Effector CD4-positive, alpha-beta T cell (primary cell): ENCODE measurements around the gene ABCA3.
"Not testable (repeated sequence)": the region's sequence is repeated elsewhere in the genome, so short reads cannot be mapped to it uniquely, and the experiment has no call there.

Experiments
- DNase-seq: peaks from one replicate; pipeline ENCODE4 v3.0.0-alpha.2; 2020

The ABCA3 gene

GRCh38 chr16:2278956-2279800 is 61.4 kb downstream of the ABCA3 start:
- DNase-seq: no peak

DNA sequence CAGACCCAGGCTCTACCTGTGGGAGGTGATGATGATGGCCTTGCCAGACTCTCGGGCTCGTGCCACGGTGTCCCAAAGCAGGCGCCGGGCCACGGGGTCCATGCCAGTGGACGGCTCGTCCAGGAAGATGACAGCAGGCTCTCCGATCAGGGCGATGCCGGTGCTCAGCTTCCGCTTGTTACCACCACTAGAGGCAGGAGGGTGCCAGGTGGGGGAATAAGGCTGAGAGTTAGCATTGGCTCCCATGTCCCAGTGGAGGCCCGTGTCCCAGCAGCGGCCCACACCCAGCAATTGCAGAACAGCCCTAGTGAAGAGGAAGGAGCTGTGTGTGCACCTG is 62.3 kb downstream of the ABCA3 start:
- DNase-seq: no peak

- no peak for DNase-seq
These were observed 62.9 kb downstream of the ABCA3 start for GRCh38 chr16:2277466-2278271.

DNA sequence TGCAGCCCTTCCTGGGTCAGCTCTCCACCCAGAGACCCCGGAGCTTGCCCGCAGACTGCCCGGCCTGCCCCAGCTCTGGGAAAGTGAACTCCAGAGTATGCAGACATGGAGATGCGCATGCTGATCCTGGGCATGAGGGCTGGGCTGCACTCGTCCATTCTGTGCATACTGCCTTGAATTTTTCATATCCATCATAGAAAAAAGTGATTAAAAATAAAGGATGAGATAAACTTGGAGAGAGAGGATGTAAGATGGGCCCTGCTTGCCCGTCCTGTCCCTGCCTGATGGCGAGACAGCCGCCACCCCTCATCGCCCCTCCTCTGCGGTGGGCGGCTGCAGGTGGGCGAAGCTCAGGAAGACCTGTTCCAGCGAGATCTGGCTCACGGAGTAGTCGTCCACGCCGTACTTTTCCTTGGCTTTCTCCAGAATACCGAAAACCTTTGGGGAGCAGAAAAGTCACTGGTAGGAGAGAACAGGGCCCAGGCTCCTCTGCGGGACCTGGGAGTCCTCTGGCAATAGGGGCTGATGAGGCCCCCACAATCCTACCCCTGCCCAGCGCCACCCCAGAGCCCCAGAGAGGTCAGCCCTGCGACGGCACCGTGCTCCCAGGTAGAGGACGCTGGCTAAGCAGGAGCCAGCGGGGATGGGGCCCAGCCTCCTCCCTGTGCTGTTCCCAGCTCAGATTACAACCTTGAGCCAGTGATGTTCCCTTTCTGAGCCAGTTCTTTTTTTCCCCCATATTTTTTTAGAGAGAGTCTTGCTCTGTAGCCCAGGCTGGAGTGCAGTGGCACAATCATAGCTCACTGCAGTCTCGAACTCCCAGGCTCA is 63.9 kb downstream of the ABCA3 start:
- no peak for DNase-seq

DNA sequence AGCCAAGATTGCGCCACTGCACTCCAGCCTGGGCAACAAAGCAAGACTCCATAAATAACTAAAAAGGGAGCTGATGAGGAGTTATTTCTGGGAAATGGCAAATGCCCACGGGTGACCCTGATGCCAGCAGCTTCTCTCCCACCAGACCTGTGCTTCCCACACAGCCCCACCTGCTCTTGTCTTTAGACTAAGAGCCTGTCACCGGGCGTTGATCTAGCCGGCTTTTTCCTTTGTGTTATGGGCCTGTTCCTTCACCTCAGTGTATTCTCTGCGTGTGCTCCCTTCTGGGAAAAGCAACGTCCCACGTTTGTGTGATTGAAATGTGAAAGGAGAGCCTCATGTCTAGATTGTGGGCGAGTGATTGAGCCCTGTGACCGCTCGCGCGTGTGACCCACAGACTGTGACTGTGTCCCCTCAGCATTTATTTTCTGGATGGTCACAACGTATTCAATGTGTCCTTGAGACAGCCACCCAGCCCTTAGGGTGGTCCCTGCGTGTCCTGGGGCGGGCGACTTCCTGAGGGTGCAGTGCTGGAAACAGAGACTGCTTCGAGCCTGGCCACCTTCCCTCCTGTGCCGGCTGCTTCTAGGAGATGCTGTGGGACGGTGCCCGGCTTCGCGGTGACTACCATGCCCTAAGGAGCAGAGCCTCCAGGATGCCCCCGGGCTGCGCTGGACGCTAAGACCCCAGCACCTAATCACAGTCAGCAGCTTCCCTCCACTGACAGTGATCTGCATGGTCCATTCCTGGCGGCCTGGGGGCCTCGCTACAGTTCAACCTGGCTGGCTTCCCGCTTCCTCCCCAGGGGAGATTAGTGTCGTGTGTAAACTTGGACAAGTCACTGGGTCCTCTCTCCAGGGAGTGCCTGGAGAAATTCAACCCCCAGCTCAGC is 64.8 kb downstream of the ABCA3 start:
- no peak for DNase-seq

DNA sequence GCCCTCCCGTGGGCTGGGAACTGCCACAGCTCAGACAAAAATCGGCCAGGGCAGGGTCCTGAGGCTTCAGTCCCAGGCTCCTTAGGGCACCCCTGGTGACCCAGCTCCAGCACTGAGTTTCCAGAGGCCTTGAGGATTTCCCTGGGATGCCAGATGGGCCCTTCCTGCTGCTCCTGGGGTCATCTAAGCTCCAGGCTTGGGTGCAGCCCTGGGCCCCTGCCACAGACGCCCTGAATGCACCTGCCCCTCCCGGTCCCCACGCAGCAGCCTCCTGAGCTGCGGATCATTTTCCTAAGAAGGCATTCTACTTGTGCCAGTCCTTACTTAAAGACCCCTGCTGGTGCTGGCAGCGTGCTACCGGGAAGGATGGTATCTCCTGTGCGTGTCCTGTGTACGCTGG is 66.6 kb downstream of the ABCA3 start:
- no peak for DNase-seq

DNA sequence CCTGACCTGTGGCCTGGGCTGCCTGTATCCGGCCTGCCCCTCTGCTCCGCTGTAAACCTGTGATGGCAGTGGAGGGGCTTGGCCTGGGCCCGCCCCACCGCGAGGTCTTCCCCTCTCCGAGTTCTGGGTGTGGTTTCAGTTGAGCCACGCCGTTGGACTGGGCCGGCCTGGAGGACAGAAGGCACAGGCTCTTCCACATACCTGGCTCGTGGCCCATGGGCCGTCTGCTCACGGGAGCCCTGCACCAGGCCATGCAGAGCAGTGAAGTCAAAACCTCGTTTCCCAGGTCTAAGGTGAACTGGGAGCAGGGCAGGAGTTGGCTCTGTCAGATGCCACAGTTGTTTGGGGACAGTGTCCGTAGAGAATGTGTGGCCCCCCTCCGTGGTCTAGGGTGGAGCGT is 67.0 kb downstream of the ABCA3 start:
- no peak for DNase-seq

GRCh38 chr16:2271848-2272461 is 68.6 kb downstream of the ABCA3 start:
- DNase-seq: no peak

DNA sequence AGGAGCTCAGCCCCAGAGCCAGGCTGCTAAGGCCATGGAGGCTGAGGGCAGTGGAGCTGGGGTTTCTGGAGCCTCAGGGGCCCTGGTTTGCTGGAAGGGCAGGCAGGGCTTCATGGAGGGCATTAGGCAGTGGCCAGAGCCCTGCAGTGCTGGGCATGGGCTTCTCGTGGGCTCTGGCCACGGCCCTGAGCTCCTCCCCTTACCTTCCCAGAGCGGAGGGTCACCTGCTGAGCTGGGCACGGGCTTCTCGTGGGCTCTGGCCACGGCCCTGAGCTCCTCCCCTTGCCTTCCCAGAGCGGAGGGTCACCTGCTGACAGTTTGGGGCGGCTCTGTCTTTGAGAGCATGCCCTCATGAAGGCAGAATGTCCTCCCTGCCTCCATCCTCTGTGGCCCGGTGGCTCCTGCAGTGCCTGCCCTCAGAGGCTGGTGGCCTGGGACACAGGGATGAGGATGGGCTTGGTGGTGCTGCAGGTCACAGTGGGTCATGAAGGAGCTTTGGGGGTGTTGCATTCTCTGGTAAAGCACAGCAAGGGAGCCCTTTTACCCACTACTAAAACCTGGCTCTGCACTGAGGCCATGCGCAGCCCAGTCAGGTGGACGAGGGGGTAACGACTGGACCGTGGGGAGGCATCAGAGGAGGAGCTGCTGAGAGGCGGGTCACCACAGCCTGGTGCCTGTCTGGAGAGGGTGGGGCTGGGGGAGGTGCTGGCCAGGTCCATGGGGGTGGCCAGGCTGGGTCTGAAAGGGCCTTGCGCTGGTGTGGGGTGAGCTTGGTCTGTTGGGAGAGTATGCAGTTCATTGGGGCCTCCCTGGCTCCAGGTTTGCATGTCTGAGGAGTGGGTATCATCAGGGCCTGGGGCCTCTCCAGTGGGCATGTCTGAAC is 69.7 kb downstream of the ABCA3 start:
- no peak for DNase-seq

- no peak for DNase-seq
These were observed 70.5 kb downstream of the ABCA3 start for GRCh38 chr16:2270070-2270462.

- DNase-seq: peak; percentile 96
These were observed 72.4 kb downstream of the ABCA3 start, which contains the start of gene RNPS1 for GRCh38 chr16:2267913-2268666. RNPS1 (minus strand) TSS chr16:2268126; CDS start chr16:2264643, 3,483 bp downstream.

- DNase-seq: not testable (repeated sequence)
These were observed 73.0 kb downstream of the ABCA3 start for GRCh38 chr16:2267505-2267912.

GRCh38 chr16:2266887-2267286 is 73.6 kb downstream of the ABCA3 start:
- not testable (repeated sequence) for DNase-seq

DNA sequence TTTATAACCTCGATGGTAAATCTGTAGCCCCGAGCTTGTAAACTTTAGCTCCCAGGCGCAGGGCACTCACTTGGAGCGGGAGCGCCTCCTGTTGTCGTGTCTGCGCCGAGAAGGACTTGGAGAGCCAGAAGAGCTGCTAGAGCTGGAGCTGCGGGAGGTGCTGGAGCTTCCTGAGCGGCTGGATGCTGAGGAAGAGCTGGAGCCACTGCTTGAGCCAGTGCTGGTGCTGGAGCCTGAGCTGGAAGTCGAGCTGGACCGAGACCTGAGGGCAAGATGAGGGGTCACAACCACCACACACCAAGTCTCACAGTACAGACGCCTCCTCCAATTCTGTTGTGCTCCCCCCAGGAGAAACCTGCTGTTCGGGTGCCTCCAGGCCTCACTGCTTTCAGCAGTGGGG is 77.5 kb downstream of the ABCA3 start:
- not testable (repeated sequence) for DNase-seq

GRCh38 chr16:2260250-2260649 is 80.3 kb downstream of the ABCA3 start:
- no peak for DNase-seq

GRCh38 chr16:2258530-2258929 is 82.0 kb downstream of the ABCA3 start:
- not testable (repeated sequence) for DNase-seq

DNA sequence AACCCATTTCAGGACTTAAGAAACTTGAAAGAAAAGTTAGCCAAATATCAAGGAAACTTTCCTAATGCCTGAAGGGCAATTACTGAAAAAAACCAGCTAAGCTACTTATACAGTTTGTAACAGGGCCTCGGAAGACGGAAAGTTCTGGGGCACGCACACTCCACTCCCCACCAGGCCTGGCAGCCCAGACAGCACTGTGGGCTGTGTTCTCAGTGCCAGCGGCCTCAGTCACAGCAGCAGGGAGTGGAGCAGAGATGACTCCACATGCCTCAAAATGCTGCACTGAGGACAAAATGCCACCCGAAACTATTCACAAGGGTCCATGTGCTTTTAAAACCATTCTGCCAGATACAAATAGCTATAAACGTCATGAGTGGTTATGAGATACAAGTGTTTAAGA is 82.8 kb downstream of the ABCA3 start:
- no peak for DNase-seq

DNA sequence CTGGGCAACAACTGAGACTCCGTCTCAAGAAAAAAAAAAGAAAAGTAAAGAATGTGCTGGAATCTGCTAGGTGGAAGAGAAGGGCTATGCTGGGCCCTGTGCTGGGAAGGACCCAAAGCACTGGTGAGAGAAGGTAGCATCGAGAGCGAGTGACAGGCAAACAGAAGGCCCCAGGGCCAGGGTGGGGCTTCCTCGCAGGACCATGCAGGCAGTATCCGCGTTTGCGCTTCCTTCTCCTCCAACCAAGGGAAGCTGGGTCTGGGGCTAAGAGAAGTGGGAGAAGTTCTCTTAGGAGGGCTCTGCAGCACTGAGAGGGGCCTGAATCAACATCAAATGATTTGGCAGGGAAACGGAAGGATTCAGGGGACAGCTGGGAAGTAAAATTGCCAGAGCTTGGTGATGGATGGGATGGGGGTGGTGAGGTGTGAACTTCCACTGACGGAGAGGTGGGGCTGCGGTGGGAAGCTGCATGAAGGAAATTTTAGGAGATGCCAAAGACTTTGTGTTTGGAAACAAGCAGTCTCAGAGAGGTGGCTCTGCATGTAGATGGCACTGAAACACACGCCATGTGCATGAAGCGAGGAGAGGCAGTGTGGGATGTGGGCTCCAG is 83.9 kb downstream of the ABCA3 start:
- no peak for DNase-seq

DNA sequence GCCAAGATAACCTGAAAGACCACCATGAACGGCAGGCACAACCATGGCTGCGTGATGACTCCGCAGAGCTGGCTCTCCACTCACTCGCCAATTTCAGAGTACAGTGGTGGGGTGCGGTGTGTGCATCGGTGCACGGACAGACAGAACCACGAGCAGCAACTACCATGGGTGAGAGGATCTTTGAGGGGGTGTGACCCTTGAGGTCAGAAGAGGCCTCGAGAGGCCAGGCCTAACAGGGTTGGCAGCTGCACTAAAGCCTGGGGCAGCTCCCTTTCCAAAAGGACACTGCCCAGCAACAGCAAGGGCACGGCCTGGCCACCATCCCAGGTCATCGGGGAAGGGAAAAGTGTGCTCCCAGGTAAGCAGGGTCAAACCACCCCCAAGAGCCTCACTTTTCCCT is 87.2 kb downstream of the ABCA3 start:
- DNase-seq: no peak
